Transverse colon (tissue), 4 donors: Measurements from ENCODE around the gene ATRIP. TPM values are rescaled to one million over a fixed set of nuclear protein-coding genes. Genes with fewer than 3 reads are reported as not detected.

Source experiments
- DNase-seq: peaks from one replicate; pipeline ENCODE4 v3.0.0-alpha.2; 2019
- H3K27ac ChIP-seq, 4 donors: fragments of 200-600 bp; sonication (generic); 2 replicates each; pipeline ENCODE4 v1.5.1; 2016 to 2018; ENCODE audit warnings: inconsistent platforms in 4 of 4
- H3K27me3 ChIP-seq: fragments of 200-600 bp; sonication (generic); 2 replicates; pipeline ENCODE4 v1.5.1; 2017; ENCODE audit warnings: inconsistent platforms
- H3K36me3 ChIP-seq, 4 donors: fragments of 200-600 bp; sonication (generic); 2 replicates each; pipeline ENCODE4 v1.5.1; 2017 to 2019; ENCODE audit warnings: inconsistent platforms in 4 of 4
- H3K4me1 ChIP-seq, 4 donors: fragments of 200-600 bp; sonication (generic); 2 replicates each; pipeline ENCODE4 v1.5.1; 2017 to 2020; ENCODE audit warnings: inconsistent platforms in 4 of 4
- H3K4me3 ChIP-seq, 4 donors: fragments of 200-600 bp; sonication (generic); 1 replicate in 1 of 4; 2 replicates in 3 of 4; pipeline versions ENCODE4 v1.5.1 to v1.6.1; 2017 to 2019; ENCODE audit warnings: inconsistent platforms in 4 of 4
- H3K9me3 ChIP-seq, 2 donors: fragments of 200-600 bp; sonication (generic); 2 replicates each; pipeline ENCODE4 v1.5.1; 2017 to 2019; ENCODE audit warnings: inconsistent platforms in 2 of 2
- EP300 ChIP-seq: sonication (generic); formaldehyde crosslinking; IDR thresholded peaks from one replicate; pipeline ENCODE4 v1.6.1; 2017; ENCODE audit warnings: antibody characterized with exemption, low read depth
- POLR2A ChIP-seq: fragments of 450-650 bp; IDR thresholded peaks from one replicate; pipeline ENCODE4 v1.6.1; 2016; ENCODE audit warnings: antibody characterized with exemption, mild to moderate bottlenecking, moderate library complexity
- POLR2AphosphoS5 ChIP-seq, 3 donors: sonication (generic); formaldehyde crosslinking; IDR thresholded peaks; one replicate each; pipeline ENCODE4 v1.6.1; 2016; ENCODE audit warnings: antibody characterized with exemption in 3 of 3
- WGBS, 2 donors: methylation state at CpG; one replicate each; pipeline ENCODE4 v1.1.5; 2018; ENCODE audit warnings: low coverage in 1 of 2; 5-methylcytosine and 5-hydroxymethylcytosine counted together
- in situ Hi-C, 4 donors: fragments of 200-750 bp; cut with MboI; loops; one replicate each; pipeline versions ENCODE4 v1.15.0 to v1.15.1; 2017; ENCODE audit warnings: low sequenced_read_pairs in 3 of 4, low pct_ligation_motif_present in 1 of 4, low pct_unique_long_range_greater_than_20kb in 1 of 4
- intact Hi-C: fragments of 100-400 bp; cut with DNase I; formaldehyde crosslinking; loops from one replicate; pipeline ENCODE4 v1.15.1; 2023; ENCODE audit warnings: low total_unique reads
- total RNA-seq, 4 donors: library from RNA; depleted of rRNA; stranded (reverse); fragments of >200 nt; gene quantifications; one replicate each; pipeline ENCODE4 v1.1.0, GENCODE V29; 2016
- TF ChIP-seq, protein P1 (sequence below), 5 experiments: fragments of 200-600 bp in 3 of 5; fragments of 450-650 bp in 2 of 5; sonication (generic) in 3 of 5; IDR thresholded peaks; 1 replicate in 2 of 5; 2 replicates in 3 of 5; pipeline ENCODE4 v1.5.1; 2016 to 2017; ENCODE audit warnings: antibody characterized with exemption in 5 of 5, inconsistent platforms in 3 of 5, mild to moderate bottlenecking in 2 of 5, moderate library complexity in 1 of 5

The ATRIP gene
- total RNA-seq, 4 donors from 2014 or later = 1.8 to 4.4 (median 2.9) TPM

DNA sequence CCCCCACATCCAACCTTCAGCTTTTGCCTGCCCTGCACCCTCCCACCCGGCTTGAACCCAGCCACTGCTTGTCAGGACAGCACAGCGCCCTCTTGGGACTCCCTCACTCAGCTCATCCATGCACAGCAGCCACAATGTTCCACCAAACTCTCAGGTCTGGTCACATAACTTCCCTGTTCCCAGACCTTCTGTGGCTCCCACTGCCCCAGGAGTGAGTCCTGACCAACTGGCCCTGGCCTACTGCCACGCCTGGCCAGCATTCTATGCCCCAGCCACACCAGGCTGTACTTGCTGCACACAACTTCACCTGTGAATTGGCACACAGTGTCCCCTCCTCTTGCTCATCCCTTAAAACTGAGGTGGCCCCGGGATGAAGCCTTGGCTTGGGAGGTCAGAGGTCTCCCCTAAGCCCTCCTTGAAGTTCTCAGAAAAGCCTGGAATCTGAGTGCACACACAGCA, 37.7 kb upstream of the ATRIP start:
- Histone ChIP-seq H3K27me3 (no peaks in the 10 kb centered on the region), H3K36me3 (peaks cover 0 to 33% (median 6%) of the 10 kb centered on the region in 4 donors), H3K4me1 (no peaks in the 10 kb centered on the region), H3K9me3 (no peaks in the 10 kb centered on the region), H3K27ac (no peak overlapping the region), H3K4me3 (no peak overlapping the region)
- intact Hi-C loops = no loop called here
- in situ Hi-C loops = loop anchor here in 1 of 4 donors (10.0 kb wide), 1 partner anchor 134 kb away; no protein-coding TSS in a partner anchor
- DNase-seq = no peak
- no peak for TF ChIP-seq POLR2A
- TF ChIP-seq POLR2AphosphoS5 (IDR thresholded peaks at IDR 0.05) = no peak
- TF ChIP-seq, protein P1, sequence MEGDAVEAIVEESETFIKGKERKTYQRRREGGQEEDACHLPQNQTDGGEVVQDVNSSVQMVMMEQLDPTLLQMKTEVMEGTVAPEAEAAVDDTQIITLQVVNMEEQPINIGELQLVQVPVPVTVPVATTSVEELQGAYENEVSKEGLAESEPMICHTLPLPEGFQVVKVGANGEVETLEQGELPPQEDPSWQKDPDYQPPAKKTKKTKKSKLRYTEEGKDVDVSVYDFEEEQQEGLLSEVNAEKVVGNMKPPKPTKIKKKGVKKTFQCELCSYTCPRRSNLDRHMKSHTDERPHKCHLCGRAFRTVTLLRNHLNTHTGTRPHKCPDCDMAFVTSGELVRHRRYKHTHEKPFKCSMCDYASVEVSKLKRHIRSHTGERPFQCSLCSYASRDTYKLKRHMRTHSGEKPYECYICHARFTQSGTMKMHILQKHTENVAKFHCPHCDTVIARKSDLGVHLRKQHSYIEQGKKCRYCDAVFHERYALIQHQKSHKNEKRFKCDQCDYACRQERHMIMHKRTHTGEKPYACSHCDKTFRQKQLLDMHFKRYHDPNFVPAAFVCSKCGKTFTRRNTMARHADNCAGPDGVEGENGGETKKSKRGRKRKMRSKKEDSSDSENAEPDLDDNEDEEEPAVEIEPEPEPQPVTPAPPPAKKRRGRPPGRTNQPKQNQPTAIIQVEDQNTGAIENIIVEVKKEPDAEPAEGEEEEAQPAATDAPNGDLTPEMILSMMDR (IDR thresholded peaks at IDR 0.05) = no peak
- TF ChIP-seq EP300 = no peak
- 60 to 76% methylated on average over 2 to 4 of the region's 4 CpGs for WGBS, 2 donors

DNA sequence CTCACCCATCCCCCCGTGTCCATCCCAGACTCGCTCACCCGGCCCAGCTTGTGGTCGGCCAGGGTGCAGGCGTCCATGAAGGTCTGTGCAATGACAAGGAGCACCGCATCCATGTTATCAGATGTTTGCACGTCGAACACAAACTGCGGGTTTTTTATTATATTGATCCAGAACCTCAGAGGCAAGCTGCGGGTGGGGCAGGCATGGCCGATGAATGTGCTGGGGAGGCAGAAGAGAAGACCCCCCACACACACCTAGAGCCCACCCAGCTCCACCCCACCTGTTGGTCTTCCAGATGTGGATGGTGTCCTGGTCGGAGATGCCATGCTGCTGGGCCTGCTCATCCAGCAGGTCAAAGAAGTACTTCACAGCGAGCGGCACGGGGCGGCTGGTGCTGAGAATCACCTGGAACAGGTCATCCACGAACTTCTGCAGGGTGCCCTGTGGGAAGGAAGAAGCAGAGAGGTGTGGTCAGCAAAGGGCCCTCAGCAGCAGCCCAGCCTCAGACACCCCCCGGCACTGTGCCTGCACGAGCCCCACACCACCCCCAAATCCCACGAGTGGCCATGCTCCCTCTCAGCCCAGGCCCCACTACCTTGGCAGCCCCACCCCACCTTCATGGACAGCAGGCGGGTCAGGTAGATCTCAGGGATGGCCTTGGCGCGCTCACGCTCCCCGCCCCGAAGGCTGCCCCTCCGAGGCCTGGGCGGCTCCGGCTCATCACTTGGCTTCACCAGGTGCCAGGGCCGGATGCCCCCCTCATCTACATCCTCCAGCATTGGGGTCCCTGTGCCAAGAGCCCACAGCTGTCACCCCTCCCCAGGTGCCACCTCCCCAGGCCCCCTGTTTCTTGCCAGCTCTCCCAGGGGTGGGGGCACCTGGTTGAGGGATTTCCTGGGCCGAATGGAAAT, 37.0 kb upstream of the ATRIP start:
- TF ChIP-seq POLR2A = no peak
- no peak for TF ChIP-seq POLR2AphosphoS5 (IDR thresholded peaks at IDR 0.05)
- TF ChIP-seq EP300 = no peak
- TF ChIP-seq, protein P1 (IDR thresholded peaks at IDR 0.05) = no peak
- 89 to 90% methylated on average over 4 to 26 of the region's 31 CpGs for WGBS, 2 donors
- Histone ChIP-seq H3K36me3 (peaks cover 0 to 34% (median 4%) of the 10 kb centered on the region in 4 donors), H3K4me1 (peaks cover 0 to 2% (median 0%) of the 10 kb centered on the region in 4 donors), H3K27me3 (no peaks in the 10 kb centered on the region), H3K4me3 (no peak overlapping the region), H3K27ac (no peak overlapping the region), H3K9me3 (no peaks in the 10 kb centered on the region)
- in situ Hi-C loops (loop anchor here in 1 of 4 donors (10.0 kb wide), 1 partner anchor 135 kb away; no protein-coding TSS in a partner anchor), intact Hi-C loops (no loop called here)
- DNase-seq = no peak

DNA sequence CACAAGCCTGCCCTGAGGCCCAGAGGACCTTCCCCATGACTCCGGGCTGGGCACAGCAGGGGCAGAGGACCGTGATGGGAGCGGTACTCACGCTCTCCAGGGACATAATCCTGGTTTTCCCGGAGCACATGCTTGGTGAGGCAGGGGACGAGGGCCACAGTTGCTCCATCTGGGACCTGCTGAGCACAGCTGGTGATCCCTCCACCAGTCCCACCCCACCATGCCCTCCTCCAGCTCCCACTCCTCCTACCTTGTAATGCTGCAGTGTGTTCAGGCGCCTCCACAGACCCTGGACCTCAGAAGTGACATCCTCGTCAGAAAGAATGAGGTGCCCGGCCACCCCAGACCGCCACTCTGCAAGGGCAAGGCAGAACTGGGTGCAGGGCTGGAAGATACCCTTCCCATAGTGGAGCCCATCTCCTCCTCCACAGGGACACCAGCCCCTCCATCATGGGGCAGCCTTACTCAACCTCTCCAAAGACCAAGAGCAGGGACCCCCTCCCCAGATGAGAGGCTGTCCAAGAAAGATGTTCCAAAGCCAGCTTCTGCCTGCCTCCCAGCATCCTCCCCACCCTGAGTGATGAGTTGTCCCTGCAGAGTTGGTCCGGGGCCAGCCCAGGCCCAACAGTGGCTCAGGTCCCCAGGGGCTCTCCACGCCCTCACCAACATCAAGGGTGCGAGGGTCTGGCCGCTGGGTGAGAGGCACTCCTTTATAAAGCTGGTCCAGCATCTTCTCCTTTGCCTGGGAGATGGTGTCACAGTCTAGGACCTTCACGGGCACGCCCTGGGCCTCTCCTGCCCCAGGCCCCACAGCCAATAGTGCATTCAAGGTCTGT, 36.1 kb upstream of the ATRIP start:
- no peak for TF ChIP-seq POLR2A
- TF ChIP-seq POLR2AphosphoS5 (IDR thresholded peaks at IDR 0.05) = no peak
- TF ChIP-seq, protein P1 (IDR thresholded peaks at IDR 0.05) = no peak
- TF ChIP-seq EP300 = no peak
- Histone ChIP-seq H3K27ac (no peak overlapping the region), H3K4me1 (peaks cover 0 to 4% (median 0%) of the 10 kb centered on the region in 4 donors), H3K9me3 (no peaks in the 10 kb centered on the region), H3K27me3 (no peaks in the 10 kb centered on the region), H3K4me3 (no peak overlapping the region), H3K36me3 (peaks cover 0 to 41% (median 4%) of the 10 kb centered on the region in 4 donors)
- in situ Hi-C loops = no loop called here
- WGBS, 2 donors = 91% methylated on average over 16 of the region's 16 CpGs; no CpG with 5 or more reads in 1 of the 2 donors
- intact Hi-C loops = no loop called here
- DNase-seq = no peak
